ACC112 (cell line): ENCODE measurements around the gene LRRC43.

ENCODE experiments used
- H2AFZ ChIP-seq: fragments of 200-600 bp; sonication (generic); one replicate; pipeline ENCODE4 v1.6.0; 2017; ENCODE audit warnings: antibody characterized with exemption, low read length; ENCODE audit not compliant: unreplicated experiment
- H3K27ac ChIP-seq: fragments of 200-600 bp; sonication (generic); 2 replicates; pipeline ENCODE4 v1.5.1; 2014; ENCODE audit warnings: low read depth, mild to moderate bottlenecking, antibody characterized with exemption, low read length, moderate library complexity
- H3K27me3 ChIP-seq: fragments of 200-600 bp; sonication (generic); 2 replicates; pipeline ENCODE4 v1.6.1; 2014; ENCODE audit warnings: mild to moderate bottlenecking, antibody characterized with exemption, low read length, moderate library complexity, mixed read lengths; ENCODE audit not compliant: insufficient read depth
- H3K36me3 ChIP-seq: fragments of 200-600 bp; sonication (generic); 2 replicates; pipeline ENCODE4 v1.6.1; 2016; ENCODE audit warnings: mild to moderate bottlenecking, antibody characterized with exemption, low read length, moderate library complexity, mixed read lengths; ENCODE audit not compliant: insufficient read depth
- H3K4me1 ChIP-seq: fragments of 200-600 bp; sonication (generic); one replicate; pipeline ENCODE4 v1.6.1; 2016; ENCODE audit warnings: low read length, mixed read lengths; ENCODE audit not compliant: insufficient read depth, unreplicated experiment, control insufficient read depth
- H3K4me3 ChIP-seq: fragments of 200-600 bp; sonication (generic); 2 replicates; pipeline ENCODE4 v1.5.1; 2014; ENCODE audit warnings: mild to moderate bottlenecking, low read depth, low read length
- H3K79me2 ChIP-seq: fragments of 200-600 bp; sonication (generic); one replicate; pipeline ENCODE4 v1.6.0; 2016; ENCODE audit warnings: low read length; ENCODE audit not compliant: control insufficient read depth, unreplicated experiment, insufficient read depth

LRRC43 gene

GRCh38 chr12:122159882-122160281 lies 23.0 kb upstream of the LRRC43 start:
- Histone ChIP-seq H3K27ac (no peak overlapping the region), H3K36me3 (no peaks in the 10 kb centered on the region), H3K4me3 (no peak overlapping the region), H3K4me1 (no peaks in the 10 kb centered on the region), H3K79me2 (no peaks in the 10 kb centered on the region), H3K27me3 (no peaks in the 10 kb centered on the region), H2AFZ (no peak overlapping the region)

DNA sequence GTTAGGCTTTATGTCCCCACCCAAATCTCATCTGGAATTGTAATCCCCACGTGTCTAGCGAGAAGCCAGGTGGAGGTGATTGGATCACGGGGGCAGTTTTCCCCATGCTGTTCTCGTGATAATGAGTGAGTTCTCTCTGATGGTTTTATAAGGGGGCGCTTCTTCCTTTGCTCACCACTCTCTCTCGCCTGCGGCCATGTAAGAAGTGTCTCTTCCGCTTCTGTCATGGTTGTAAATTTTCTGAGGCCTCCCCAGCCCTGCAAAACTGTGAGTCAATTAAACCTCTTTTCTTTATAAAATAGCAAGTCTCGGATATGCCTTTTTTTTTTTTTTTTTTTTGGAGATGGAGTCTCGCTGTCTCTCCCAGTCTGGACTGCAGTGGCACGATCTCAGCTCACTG lies 22.2 kb upstream of the LRRC43 start:
- H3K36me3 ChIP-seq, result no peaks in the 10 kb centered on the region
- no peak overlapping the region for H3K4me3 ChIP-seq
- no peaks in the 10 kb centered on the region for H3K4me1 ChIP-seq
- no peaks in the 10 kb centered on the region for H3K79me2 ChIP-seq
- no peaks in the 10 kb centered on the region for H3K27me3 ChIP-seq
- no peak overlapping the region for H2AFZ ChIP-seq
- H3K27ac ChIP-seq, result no peak overlapping the region

- H3K36me3 ChIP-seq, result no peaks in the 10 kb centered on the region
- no peak overlapping the region for H2AFZ ChIP-seq
- no peak overlapping the region for H3K4me3 ChIP-seq
- no peaks in the 10 kb centered on the region for H3K27me3 ChIP-seq
- no peaks in the 10 kb centered on the region for H3K4me1 ChIP-seq
- H3K27ac ChIP-seq, result no peak overlapping the region
- H3K79me2 ChIP-seq, result no peaks in the 10 kb centered on the region
These were observed 21.2 kb upstream of the LRRC43 start for GRCh38 chr12:122161682-122162081.

DNA sequence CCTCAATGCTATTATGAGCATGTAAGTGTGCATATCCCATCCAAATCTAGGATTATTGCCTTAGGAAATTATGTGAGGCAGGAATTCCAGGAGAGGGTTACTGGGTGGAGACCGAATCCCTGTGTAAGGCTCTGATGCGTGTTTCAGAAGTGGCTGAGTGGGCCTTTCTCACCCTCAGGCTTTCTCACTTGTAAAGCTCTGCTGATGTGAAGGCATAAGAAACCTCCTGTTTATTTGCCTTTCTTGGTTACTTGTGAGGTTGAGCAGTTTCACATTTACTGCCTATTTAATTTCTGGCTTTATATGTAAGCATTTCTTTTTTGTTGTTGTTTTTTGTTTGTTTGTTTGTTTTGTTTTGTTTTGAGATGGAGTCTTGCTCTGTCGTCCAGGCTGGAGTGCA lies 19.9 kb upstream of the LRRC43 start:
- Histone ChIP-seq H3K27ac (no peak overlapping the region), H3K36me3 (no peaks in the 10 kb centered on the region), H3K79me2 (no peaks in the 10 kb centered on the region), H3K4me3 (no peak overlapping the region), H2AFZ (no peak overlapping the region), H3K4me1 (no peaks in the 10 kb centered on the region), H3K27me3 (no peaks in the 10 kb centered on the region)

DNA sequence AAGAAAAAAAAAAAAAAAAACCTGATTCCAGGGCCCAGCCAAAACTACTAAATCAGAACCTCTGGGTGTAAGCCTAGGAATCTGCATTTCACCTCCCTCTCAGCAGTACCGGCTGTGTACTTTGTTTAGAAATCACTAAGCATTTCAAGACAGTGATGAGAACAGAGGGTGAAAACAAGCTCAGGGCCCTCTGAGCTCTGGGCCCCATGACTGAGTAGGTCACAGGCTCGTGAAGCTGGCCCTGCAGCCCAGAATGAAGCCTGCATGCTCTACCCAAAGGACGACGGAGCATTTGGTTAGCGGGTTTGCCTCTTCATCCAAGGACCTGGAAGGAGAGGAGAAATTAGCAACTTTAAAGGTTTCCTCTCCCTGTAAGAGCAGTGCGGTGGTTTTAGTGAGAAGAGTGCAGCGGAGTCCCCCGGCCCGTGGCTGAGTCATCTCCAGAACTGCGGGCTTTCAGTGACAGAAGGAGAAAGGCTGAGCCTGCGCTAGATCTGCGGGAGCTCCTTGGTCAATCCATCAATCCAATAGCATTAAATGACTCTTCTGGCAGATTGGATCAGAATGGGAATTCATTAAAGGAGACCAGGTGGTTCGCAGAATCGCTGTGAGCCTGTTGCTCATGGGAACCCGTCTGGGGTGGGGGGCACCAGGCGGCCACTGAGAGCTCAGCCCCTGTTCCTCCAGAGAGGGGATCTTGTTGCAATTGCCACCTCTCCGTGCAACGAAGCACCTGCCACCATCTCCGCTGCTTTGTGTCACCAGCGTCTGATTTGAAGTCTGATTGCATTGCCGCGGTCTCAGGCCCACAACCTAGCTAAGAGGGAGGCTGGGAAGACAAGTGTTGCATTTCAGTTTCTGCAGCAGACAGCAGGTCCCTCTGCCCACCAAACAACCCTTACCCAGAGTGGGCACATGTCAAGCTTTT lies 16.2 kb upstream of the LRRC43 start:
- Histone ChIP-seq H3K79me2 (no peaks in the 10 kb centered on the region), H3K4me3 (no peak overlapping the region), H3K27me3 (no peaks in the 10 kb centered on the region), H3K4me1 (no peaks in the 10 kb centered on the region), H2AFZ (no peak overlapping the region), H3K36me3 (no peaks in the 10 kb centered on the region), H3K27ac (no peak overlapping the region)

DNA sequence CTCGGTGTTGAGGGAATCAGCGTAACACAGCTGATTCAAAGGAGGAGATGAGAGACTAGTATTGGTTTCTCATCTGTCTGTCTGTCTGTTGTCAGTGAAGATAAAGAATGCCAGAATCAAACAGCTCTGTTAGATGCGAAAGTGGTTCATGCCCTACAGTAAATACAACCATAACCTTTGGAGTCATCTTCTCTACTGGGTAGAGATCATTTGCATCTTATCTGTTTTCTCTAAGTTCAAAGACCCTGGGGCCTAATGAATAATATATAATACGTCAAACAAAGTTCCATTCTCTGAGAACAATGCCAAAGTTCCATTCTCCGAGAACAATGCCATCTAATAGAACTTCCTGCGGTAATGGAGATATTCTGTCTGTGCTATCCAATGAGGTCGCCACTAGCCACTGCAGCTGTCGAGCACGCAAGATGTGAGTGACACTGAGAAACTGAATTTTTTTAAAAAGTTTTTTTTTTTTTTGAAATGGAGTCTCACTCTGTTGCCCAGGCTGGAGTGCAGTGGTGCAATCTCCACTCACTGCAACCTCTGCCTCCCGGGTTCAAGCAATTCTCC lies 15.5 kb upstream of the LRRC43 start:
- no peaks in the 10 kb centered on the region for H3K27me3 ChIP-seq
- no peaks in the 10 kb centered on the region for H3K36me3 ChIP-seq
- H3K79me2 ChIP-seq, result no peaks in the 10 kb centered on the region
- no peak overlapping the region for H3K27ac ChIP-seq
- no peaks in the 10 kb centered on the region for H3K4me1 ChIP-seq
- no peak overlapping the region for H2AFZ ChIP-seq
- no peak overlapping the region for H3K4me3 ChIP-seq

DNA sequence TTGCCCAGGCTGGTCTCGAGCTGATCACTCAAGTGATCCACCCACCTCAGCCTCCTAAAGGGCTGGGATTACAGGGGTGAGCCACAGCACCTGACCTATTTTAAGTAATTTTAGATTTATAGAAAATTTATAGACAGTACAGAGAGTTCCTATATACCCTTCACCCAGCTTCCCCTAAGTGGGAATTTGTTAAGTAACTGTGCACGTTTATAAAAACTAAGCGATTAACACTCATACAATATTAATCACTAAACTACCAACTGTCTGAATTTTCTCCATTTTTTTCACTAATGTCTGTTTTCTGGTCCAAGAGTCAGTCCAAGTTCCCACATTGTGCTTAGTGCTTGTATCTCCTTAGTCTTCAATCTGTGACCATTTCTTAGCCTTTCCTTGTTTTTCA lies 14.4 kb upstream of the LRRC43 start:
- Histone ChIP-seq H3K4me1 (no peaks in the 10 kb centered on the region), H3K4me3 (no peak overlapping the region), H3K27ac (no peak overlapping the region), H3K27me3 (no peaks in the 10 kb centered on the region; the same call in 1 of the 2 replicates), H2AFZ (no peak overlapping the region), H3K79me2 (no peaks in the 10 kb centered on the region), H3K36me3 (no peaks in the 10 kb centered on the region)

DNA sequence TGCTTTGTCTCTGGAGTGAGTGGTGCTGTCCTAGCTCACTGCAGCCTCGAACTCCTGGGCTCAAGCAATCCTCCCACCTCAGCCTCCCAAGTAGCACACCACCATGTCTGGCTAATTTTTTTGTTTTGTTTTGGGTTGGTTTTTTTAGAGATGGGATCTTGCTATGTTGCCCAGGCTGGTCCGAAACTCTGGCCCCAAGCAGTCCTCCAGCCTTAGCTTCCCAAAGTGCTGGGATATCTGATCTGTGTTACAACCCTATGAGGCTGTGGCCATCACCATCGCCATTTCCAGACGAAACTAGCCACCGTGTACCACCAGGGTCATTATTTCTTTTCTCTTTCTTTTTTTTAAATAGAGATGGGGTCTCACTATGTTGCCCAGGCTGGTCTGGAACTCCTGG lies 11.5 kb upstream of the LRRC43 start:
- Histone ChIP-seq H3K27me3 (no peaks in the 10 kb centered on the region; the same call in 1 of the 2 replicates), H3K79me2 (no peaks in the 10 kb centered on the region), H3K4me1 (no peaks in the 10 kb centered on the region), H2AFZ (no peak overlapping the region), H3K36me3 (no peaks in the 10 kb centered on the region), H3K27ac (no peak overlapping the region), H3K4me3 (no peak overlapping the region)

- Histone ChIP-seq H3K27ac (no peak overlapping the region), H3K79me2 (no peaks in the 10 kb centered on the region), H3K4me1 (no peaks in the 10 kb centered on the region), H3K36me3 (no peaks in the 10 kb centered on the region), H3K4me3 (no peak overlapping the region), H3K27me3 (no peaks in the 10 kb centered on the region; the same call in 1 of the 2 replicates), H2AFZ (no peak overlapping the region)
These were observed 10.5 kb upstream of the LRRC43 start for GRCh38 chr12:122172262-122172939.

DNA sequence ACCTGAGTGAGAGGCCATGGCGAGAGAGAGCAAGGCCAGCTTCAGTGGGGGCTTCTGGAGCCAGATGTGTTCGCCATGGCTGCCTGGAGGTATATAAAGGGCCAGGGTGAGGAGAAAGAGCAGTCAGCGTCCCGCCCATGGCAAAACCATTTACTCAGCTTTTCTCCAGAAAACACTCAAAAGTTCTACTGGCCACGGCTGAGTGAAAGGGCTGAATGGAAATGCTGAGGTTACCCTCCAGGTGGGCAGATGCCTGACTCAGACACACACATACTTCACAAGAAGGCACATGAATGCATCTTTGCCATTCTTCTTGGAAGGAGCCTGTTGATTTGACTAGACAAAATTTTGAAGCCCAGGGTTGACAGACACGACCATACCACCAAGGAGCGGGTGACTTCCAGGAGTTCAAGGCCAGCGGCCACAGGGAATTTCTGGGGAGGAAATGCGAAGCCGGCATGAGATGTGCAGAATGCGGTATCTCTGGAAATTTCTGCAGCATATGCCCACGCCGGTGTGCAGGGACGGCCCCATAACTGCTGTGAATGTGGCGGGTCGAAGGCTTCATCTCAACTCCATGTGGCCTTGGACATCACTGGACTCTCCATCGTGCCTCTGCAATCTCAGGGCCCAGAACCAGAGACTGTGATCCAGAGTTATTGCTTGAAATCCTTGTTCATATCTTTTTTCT lies 8.6 kb upstream of the LRRC43 start, which contains the start of gene IL31:
IL31 (minus strand) TSS at position 67 of the 691 bp plus-strand sequence; CDS start at position 18, 49 bp downstream.
- Histone ChIP-seq H3K4me3 (no peak within 1 kb of the TSS), H2AFZ (no peak within 1 kb of the TSS), H3K79me2 (no peaks in the 10 kb centered on the region), H3K27ac (no peak within 1 kb of the TSS), H3K4me1 (no peaks in the 10 kb centered on the region), H3K36me3 (no peaks in the 10 kb centered on the region), H3K27me3 (no peaks in the 10 kb centered on the region; the same call in 1 of the 2 replicates)
